ENCODE results near the gene ZNF556. TPM values are rescaled to one million over a fixed set of nuclear protein-coding genes. Genes with fewer than 3 reads are reported as not detected.

The ZNF556 gene
- total RNA-seq, 3 donors from 2014 or later = 0.15 to 0.33 TPM; not detected in 1

DNA sequence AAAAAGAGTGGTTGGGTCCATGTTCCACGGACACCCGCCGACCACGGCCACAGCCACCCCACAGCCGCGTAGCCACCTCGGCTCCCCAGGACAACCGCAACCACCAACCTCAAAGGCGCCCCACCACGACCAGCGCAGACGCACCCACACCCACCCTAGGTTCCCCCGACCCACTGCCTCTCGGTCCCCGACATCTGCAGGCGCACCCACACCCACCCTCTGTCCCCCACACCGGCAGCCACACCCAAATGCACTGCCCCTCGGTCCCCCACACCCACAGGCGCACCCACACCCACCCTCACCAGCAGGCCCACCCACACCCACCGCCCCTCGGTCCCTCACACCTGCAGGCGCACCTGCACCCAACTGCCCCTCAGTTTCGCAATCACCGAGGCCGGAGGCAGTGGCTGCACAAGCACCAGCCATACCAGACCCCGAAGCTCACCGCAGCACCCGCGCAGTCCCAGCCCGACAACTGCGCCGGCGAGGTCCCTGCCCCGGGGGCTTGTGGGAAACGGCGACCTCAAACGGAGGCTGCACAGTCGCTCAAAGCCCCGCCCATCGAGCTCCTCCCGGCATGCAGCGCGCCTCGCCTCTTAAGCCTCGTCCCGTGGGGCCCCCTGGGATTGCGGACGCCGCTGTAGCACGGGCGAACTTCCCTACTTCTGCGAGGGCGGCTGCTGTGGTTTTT lies 59.4 kb downstream of the ZNF556 start:
- Histone ChIP-seq H3K4me1 (no peaks in the 10 kb centered on the region), H3K9me3 (no peaks in the 10 kb centered on the region), H3K27me3 (no peaks in the 10 kb centered on the region), H3K27ac (no peak overlapping the region), H3K36me3 (no peaks in the 10 kb centered on the region), H3K4me3 (no peak overlapping the region)
- no peak for TF ChIP-seq POLR2A (IDR thresholded peaks at IDR 0.05)
- TF ChIP-seq POLR2AphosphoS5 (IDR thresholded peaks at IDR 0.05) = no peak
- TF ChIP-seq, protein P1, sequence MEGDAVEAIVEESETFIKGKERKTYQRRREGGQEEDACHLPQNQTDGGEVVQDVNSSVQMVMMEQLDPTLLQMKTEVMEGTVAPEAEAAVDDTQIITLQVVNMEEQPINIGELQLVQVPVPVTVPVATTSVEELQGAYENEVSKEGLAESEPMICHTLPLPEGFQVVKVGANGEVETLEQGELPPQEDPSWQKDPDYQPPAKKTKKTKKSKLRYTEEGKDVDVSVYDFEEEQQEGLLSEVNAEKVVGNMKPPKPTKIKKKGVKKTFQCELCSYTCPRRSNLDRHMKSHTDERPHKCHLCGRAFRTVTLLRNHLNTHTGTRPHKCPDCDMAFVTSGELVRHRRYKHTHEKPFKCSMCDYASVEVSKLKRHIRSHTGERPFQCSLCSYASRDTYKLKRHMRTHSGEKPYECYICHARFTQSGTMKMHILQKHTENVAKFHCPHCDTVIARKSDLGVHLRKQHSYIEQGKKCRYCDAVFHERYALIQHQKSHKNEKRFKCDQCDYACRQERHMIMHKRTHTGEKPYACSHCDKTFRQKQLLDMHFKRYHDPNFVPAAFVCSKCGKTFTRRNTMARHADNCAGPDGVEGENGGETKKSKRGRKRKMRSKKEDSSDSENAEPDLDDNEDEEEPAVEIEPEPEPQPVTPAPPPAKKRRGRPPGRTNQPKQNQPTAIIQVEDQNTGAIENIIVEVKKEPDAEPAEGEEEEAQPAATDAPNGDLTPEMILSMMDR (IDR thresholded peaks at IDR 0.05) = no peak
- intact Hi-C loops (cut with DNase I; ENCODE audit: low total_unique reads) = no loop called here
- DNase-seq (ENCODE audit: low spot score in 2 of 2) = no peak

GRCh38 chr19:2927032-2927430 lies 59.9 kb downstream of the ZNF556 start:
- Histone ChIP-seq H3K4me1 (no peaks in the 10 kb centered on the region), H3K4me3 (no peak overlapping the region), H3K27me3 (no peaks in the 10 kb centered on the region), H3K36me3 (no peaks in the 10 kb centered on the region), H3K9me3 (peaks cover under 1 to 4% of the 10 kb centered on the region in 2 donors), H3K27ac (no peak overlapping the region)
- TF ChIP-seq POLR2AphosphoS5 (IDR thresholded peaks at IDR 0.05) = no peak
- TF ChIP-seq, protein P1 (IDR thresholded peaks at IDR 0.05) = no peak
- DNase-seq (ENCODE audit: low spot score in 2 of 2) = no peak
- intact Hi-C loops (cut with DNase I; ENCODE audit: low total_unique reads) = no loop called here

Other genes with a start within 250 kb of the ZNF556 start
- gene GNG7, start 164.6 kb upstream of the ZNF556 start, total RNA-seq = 1 to 10 TPM; 1.6 to 7.8 (median 4.3) TPM
- gene DIRAS1, start 146.0 kb upstream of the ZNF556 start, total RNA-seq = 1 to 10 TPM in 2 of 3 donors, under 1 TPM in 1; 0.64 to 3.7 (median 3.6) TPM
- 10 to 100 TPM; 23.8 to 36.1 (median 27.2) TPM for gene SLC39A3, start 127.3 kb upstream of the ZNF556 start, total RNA-seq
- gene SGTA, start 84.1 kb upstream of the ZNF556 start, total RNA-seq = 10 to 100 TPM; 40.3 to 45.2 (median 42.1) TPM
- gene THOP1, start 81.8 kb upstream of the ZNF556 start, total RNA-seq = 10 to 100 TPM; 26.2 to 40.0 (median 39.1) TPM
- 10 to 100 TPM in 1 of 3 donors, 1 to 10 TPM in 2; 2.1 to 10.4 (median 7.5) TPM for gene ZNF554, start 47.5 kb upstream of the ZNF556 start, total RNA-seq
- 10 to 100 TPM in 1 of 3 donors, 1 to 10 TPM in 2; 4.6 to 10.7 (median 7.5) TPM for gene ZNF555, start 25.9 kb upstream of the ZNF556 start, total RNA-seq
- gene ZNF57, start 33.6 kb downstream of the ZNF556 start, total RNA-seq = 1 to 10 TPM; 2.7 to 9.2 (median 6.9) TPM
- 1 to 10 TPM; 2.2 to 5.1 (median 4.9) TPM for gene ZNF77, start 77.6 kb downstream of the ZNF556 start, total RNA-seq
- gene TLE6, start 110.2 kb downstream of the ZNF556 start, total RNA-seq = 1 to 10 TPM; 1.6 to 4.3 (median 3.2) TPM
- 10 to 100 TPM; 25.3 to 65.6 (median 35.1) TPM for gene TLE2, start 161.9 kb downstream of the ZNF556 start, total RNA-seq
- 100 to 1,000 TPM; 329 to 407 (median 397) TPM for gene TLE5, start 195.2 kb downstream of the ZNF556 start, total RNA-seq
- gene GNA11, start 227.0 kb downstream of the ZNF556 start, total RNA-seq = 10 to 100 TPM; 40.5 to 52.0 (median 42.3) TPM

Data from breast epithelium (tissue), 4 donors.